Activated CD8-positive, alpha-beta memory T cell treated with anti-CD3 and anti-CD28 coated beads for 24 hours (primary cell): ENCODE measurements around the gene ELOVL7.

Experiments
- DNase-seq: peaks from one replicate; pipeline ENCODE4 v3.0.0-alpha.2; 2020

Gene ELOVL7

DNA sequence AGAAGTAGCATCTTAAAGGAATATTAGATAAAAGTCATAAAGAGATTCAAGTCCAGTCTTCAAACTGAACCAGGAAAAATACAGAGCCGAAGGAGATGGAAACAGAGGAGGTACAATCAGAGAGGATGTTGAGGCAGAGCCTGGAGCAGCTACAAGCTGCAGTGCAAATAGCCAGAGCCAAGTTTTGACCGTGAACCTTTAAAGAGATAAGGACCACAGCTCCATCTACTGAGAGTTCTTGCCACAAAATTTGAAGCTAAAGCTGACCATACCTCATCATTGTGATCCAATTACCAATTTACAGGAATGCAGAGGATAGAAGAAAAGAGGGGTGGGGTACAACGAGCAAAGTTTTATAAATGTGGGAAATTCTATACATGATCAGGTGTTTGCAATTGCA is 133.7 kb downstream of the ELOVL7 start:
- DNase-seq: no peak

DNA sequence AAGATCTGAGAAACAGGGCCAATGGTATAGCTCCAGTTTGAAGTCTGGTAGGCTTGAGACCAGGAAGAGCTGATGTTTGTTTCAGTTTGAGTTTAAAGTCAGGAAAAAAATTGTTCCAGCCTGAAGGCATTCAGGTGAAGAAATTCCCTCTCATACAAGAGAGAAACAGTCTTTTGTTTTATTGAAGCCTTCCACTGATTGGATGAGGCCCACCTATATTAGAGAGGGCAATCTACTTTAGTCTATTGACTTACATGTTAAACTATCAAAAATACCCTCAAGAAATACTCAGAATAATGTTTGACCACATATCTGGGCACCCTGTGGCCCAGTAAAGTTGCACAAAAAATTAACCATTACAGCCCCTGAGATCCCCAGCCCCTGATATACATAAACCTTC is 138.9 kb downstream of the ELOVL7 start:
- DNase-seq: no peak

DNA sequence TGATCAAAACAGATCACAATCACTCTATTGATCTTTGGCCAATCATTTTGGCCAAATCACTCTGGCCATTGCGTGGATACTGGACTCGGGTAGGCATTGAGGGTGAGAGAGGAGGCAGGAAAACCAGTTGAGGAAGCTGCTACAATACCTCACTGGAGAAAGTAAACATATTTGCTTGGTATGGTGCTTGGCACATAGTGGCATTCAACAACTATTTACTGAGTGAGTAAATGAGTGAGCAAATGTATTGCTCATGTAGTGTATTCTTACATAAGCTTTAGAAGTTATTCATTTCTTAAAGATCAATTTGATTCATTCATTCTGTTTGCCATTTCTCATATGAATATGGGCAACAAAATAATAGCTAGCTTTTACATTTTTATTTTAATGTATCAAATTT is 140.1 kb downstream of the ELOVL7 start:
- DNase-seq: no peak
